ENCODE results near the gene SNX32.

SNX32 gene

GRCh38 chr11:65851083-65851579, 17.4 kb downstream of the SNX32 start:
- Histone ChIP-seq H3K4me3 (replicated peaks; ENCODE audit: insufficient read depth, low read length) (no peak overlapping the region), H3K27ac (replicated peaks) (no peak overlapping the region), H3K27me3 (ENCODE audit: insufficient read depth, poor library complexity, severe bottlenecking) (no peaks in the 10 kb centered on the region)
- DNase-seq (ENCODE audit: low read depth in 1 of 2, low spot score in 1 of 2), result peak in 1 of 2 experiments; percentile 53
- no peak for TF ChIP-seq REST (IDR thresholded peaks at IDR 0.05; ENCODE audit: insufficient replicate concordance, low read depth)
- peak; percentile 72 for TF ChIP-seq CTCF (IDR thresholded peaks at IDR 0.05; ENCODE audit: insufficient read depth, low read length)
- no peak for TF ChIP-seq SPI1 (IDR thresholded peaks at IDR 0.05; ENCODE audit: borderline replicate concordance, low read depth)
- TF ChIP-seq GABPA (IDR thresholded peaks at IDR 0.05; ENCODE audit: low read depth), result no peak
- TF ChIP-seq POLR2AphosphoS5 (IDR thresholded peaks at IDR 0.05; ENCODE audit: low read depth), result peak; percentile 30; the same call in 1 of the 2 replicates

GRCh38 chr11:65851811-65852507, 18.2 kb downstream of the SNX32 start:
- H3K27me3 ChIP-seq (ENCODE audit: insufficient read depth, poor library complexity, severe bottlenecking), result no peaks in the 10 kb centered on the region
- no peak for DNase-seq (ENCODE audit: low read depth in 1 of 2, low spot score in 1 of 2)
- H3K27ac ChIP-seq (replicated peaks), result no peak overlapping the region
- TF ChIP-seq SPI1 (IDR thresholded peaks at IDR 0.05; ENCODE audit: borderline replicate concordance, low read depth) (no peak), GABPA (IDR thresholded peaks at IDR 0.05; ENCODE audit: low read depth) (no peak), REST (IDR thresholded peaks at IDR 0.05; ENCODE audit: insufficient replicate concordance, low read depth) (no peak), CTCF (IDR thresholded peaks at IDR 0.05; ENCODE audit: insufficient read depth, low read length) (no peak)
- H3K4me3 ChIP-seq (replicated peaks; ENCODE audit: insufficient read depth, low read length), result no peak overlapping the region

GRCh38 chr11:65852508-65853245, 18.9 kb downstream of the SNX32 start:
- DNase-seq (ENCODE audit: low read depth in 1 of 2, low spot score in 1 of 2), result no peak
- TF ChIP-seq SPI1 (IDR thresholded peaks at IDR 0.05; ENCODE audit: borderline replicate concordance, low read depth), result no peak
- TF ChIP-seq POLR2AphosphoS5 (IDR thresholded peaks at IDR 0.05; ENCODE audit: low read depth), result peak; percentile 23; the same call in 1 of the 2 replicates
- H3K4me3 ChIP-seq (replicated peaks; ENCODE audit: insufficient read depth, low read length), result no peak overlapping the region
- no peak overlapping the region for H3K27ac ChIP-seq (replicated peaks)
- H3K27me3 ChIP-seq (ENCODE audit: insufficient read depth, poor library complexity, severe bottlenecking), result no peaks in the 10 kb centered on the region

GRCh38 chr11:65853246-65853979, 19.6 kb downstream of the SNX32 start:
- Histone ChIP-seq H3K27me3 (ENCODE audit: insufficient read depth, poor library complexity, severe bottlenecking) (no peaks in the 10 kb centered on the region), H3K27ac (replicated peaks) (no peak overlapping the region), H3K4me3 (replicated peaks; ENCODE audit: insufficient read depth, low read length) (no peak overlapping the region)
- no peak for DNase-seq (ENCODE audit: low read depth in 1 of 2, low spot score in 1 of 2)
- TF ChIP-seq SPI1 (IDR thresholded peaks at IDR 0.05; ENCODE audit: borderline replicate concordance, low read depth) (no peak), POLR2AphosphoS5 (IDR thresholded peaks at IDR 0.05; ENCODE audit: low read depth) (0 out of 2 replicates have a peak, but pooled peaks have one; percentile 33)

All from HL-60 (cell line).